Heart right ventricle (tissue), 16 donors: Measurements from ENCODE around the gene ZNF618. TPM values are rescaled to one million over a fixed set of nuclear protein-coding genes. Genes with fewer than 3 reads are reported as not detected.

Experiments used
- ATAC-seq, 8 donors: fragments of 200-7000 bp; cut with Tn5 transposase; one replicate each; pipeline ENCODE4 v1.9.1; 2020; ENCODE audit warnings: mild to moderate bottlenecking in 8 of 8, moderate library complexity in 8 of 8, moderate number of reproducible peaks in 1 of 8
- DNase-seq, 2 donors: peaks; one replicate each; pipeline ENCODE4 v3.0.0-alpha.2; 2020
- H3K27ac ChIP-seq, 10 donors: fragments of 200-600 bp; sonication (generic) in 2 of 10; one replicate each; pipeline versions ENCODE4 v1.5.0 to v1.8.0; 2020 to 2022; ENCODE audit warnings: mild to moderate bottlenecking in 3 of 10
- H3K27me3 ChIP-seq, 7 donors: fragments of 200-600 bp; one replicate each; pipeline ENCODE4 v1.8.0; 2021 to 2022; ENCODE audit warnings: mild to moderate bottlenecking in 2 of 7
- H3K36me3 ChIP-seq, 9 donors: fragments of 200-600 bp; sonication (generic) in 1 of 9; one replicate each; pipeline versions ENCODE4 v1.5.0 to v1.8.0; 2020 to 2022; ENCODE audit warnings: mild to moderate bottlenecking in 2 of 9
- H3K4me1 ChIP-seq, 9 donors: fragments of 200-600 bp; sonication (generic) in 1 of 9; one replicate each; pipeline versions ENCODE4 v1.5.0 to v1.8.0; 2020 to 2022; ENCODE audit warnings: mild to moderate bottlenecking in 4 of 9
- H3K4me3 ChIP-seq, 10 donors: fragments of 200-600 bp; sonication (generic) in 2 of 10; one replicate each; pipeline versions ENCODE4 v1.5.0 to v1.8.0; 2020 to 2022; ENCODE audit warnings: mild to moderate bottlenecking in 7 of 10, moderate library complexity in 2 of 10
- H3K9me3 ChIP-seq, 11 donors: fragments of 200-600 bp in 10 of 11; sonication (generic) in 2 of 11; one replicate each; pipeline versions ENCODE4 v1.5.0 to v1.8.0; 2013 to 2022; ENCODE audit warnings: mild to moderate bottlenecking in 2 of 11, control low read depth in 1 of 11, moderate library complexity in 1 of 11
- WGBS, 2 donors: extraction: QIAGEN DNeasy Blood & Tissue Kit; methylation state at CpG; one replicate each; pipeline ENCODE4 v1.1.7; 2013; ENCODE audit warnings: inconsistent platforms in 1 of 2; 5-methylcytosine and 5-hydroxymethylcytosine counted together
- intact Hi-C, 10 donors: fragments of 100-400 bp; cut with DNase I; formaldehyde crosslinking; loops; one replicate each; pipeline versions ENCODE4 v1.11.1 to v1.14.2; 2022
- polyA plus RNA-seq, 2 donors: library from polyadenylated mRNA; stranded (reverse); fragments of 200-250 nt; gene quantifications; one replicate each; pipeline ENCODE4 v1.2.3, GENCODE V29; 2013
- total RNA-seq, 10 donors: library from RNA; stranded (reverse); fragmentation: NEBNext Ultra II Directional in 3 of 10; extraction: Animal tissue kit (Norgen Biotek cat#: 25700) in 3 of 10; gene quantifications; one replicate each; pipeline versions ENCODE4 v1.2.1 to v1.2.4, GENCODE V29; 2021 to 2023
- TF ChIP-seq, protein P1 (sequence below), 9 donors: fragments of 200-600 bp; sonication (generic) in 2 of 9; IDR thresholded peaks; one replicate each; pipeline versions ENCODE4 v1.5.0 to v1.8.0; 2021 to 2022; ENCODE audit warnings: antibody characterized with exemption in 9 of 9, mild to moderate bottlenecking in 5 of 9, moderate library complexity in 1 of 9
- donor health status: Arrhythmogenic right ventricular cardiomyopathy.
- donor health status: ischemic (EF 13 %, LVEDD 7.1; RV severe dilation, severe dysfunction).
- donor health status: healthy with polysubstance abuse.
- donor health status: DM: no; HTN: yes; CAD: no.
- donor health status: DM: no; HTN: no; CAD: no.
- donor health status: ischemic (EF 25% LVEDD 6.9; RV normal size, moderate dysfunction).
- donor health status: ischemic (EF 25% LVEDD 5.7; RV mildly dilated, moderate dysfunction).
- donor health status: healthy.
- donor health status: DM: yes; HTN: yes; CAD: no.
- donor health status: Ischemic cardiomyopathy.
- donor health status: ischemic (EF 35%, LVEDD 5.7; RV mildly dilated, moderate dysfunction).
- donor health status: nonischemic (EF 11% LVEDD 7.7; RV severe dilation, severe dysfunction).
- donor health status: DM: yes; HTN: yes; CAD: no.
- donor health status: PGD.
- donor health status: ischemic (EF 29% LVEDD 5.4; RV normal size, mild dysfunction).
- donor health status: nonischemic (EF 23%, LVEDD 6.1; RV moderate dilation, normal function).

Gene ZNF618
- total and polyA plus RNA-seq, 12 donors: 0.59 to 2.5 (median 1.6) TPM

DNA sequence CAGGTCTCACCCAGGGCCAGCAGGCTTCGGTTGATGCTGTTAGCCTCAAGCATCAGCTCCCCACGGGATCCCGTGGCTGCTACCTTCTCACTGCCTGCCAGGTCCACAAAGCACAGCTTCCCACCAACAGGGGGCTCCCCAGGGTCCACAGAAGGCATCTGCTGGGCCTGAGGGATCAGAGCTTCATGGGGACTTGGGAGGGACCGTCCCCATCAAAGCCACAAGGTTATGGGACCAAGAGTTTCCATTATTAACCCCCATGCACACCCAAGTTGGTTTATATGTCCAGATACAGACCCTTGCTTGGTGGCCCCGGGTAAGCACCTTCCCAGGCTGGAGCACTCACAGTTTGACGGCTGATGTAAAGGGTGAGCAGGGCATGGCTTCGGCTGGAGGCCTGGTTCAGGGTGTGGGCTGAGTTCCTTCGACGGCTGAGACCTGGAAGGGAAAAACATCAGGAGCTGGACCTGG lies 220.0 kb downstream of the ZNF618 start:
- H3K4me1 ChIP-seq: peaks cover 0 to 16% (median 7%) of the 10 kb centered on the region in 9 donors
- TF ChIP-seq, protein P1, sequence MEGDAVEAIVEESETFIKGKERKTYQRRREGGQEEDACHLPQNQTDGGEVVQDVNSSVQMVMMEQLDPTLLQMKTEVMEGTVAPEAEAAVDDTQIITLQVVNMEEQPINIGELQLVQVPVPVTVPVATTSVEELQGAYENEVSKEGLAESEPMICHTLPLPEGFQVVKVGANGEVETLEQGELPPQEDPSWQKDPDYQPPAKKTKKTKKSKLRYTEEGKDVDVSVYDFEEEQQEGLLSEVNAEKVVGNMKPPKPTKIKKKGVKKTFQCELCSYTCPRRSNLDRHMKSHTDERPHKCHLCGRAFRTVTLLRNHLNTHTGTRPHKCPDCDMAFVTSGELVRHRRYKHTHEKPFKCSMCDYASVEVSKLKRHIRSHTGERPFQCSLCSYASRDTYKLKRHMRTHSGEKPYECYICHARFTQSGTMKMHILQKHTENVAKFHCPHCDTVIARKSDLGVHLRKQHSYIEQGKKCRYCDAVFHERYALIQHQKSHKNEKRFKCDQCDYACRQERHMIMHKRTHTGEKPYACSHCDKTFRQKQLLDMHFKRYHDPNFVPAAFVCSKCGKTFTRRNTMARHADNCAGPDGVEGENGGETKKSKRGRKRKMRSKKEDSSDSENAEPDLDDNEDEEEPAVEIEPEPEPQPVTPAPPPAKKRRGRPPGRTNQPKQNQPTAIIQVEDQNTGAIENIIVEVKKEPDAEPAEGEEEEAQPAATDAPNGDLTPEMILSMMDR (IDR thresholded peaks at IDR 0.05): no peak
- DNase-seq (no peak), ATAC-seq (no peak)
- H3K27ac ChIP-seq: no peak overlapping the region
- no peaks in the 10 kb centered on the region for H3K36me3 ChIP-seq
- peaks cover 4 to 53% (median 40%) of the 10 kb centered on the region in 7 donors for H3K27me3 ChIP-seq
- no peak overlapping the region for H3K4me3 ChIP-seq
- H3K9me3 ChIP-seq: no peaks in the 10 kb centered on the region
- 81 to 86% methylated on average over 9 of the region's 9 CpGs for WGBS, 2 donors
- intact Hi-C loops: loop anchor here in 1 of 10 donors (5.0 kb wide), 1 partner anchor 186 kb away; no protein-coding TSS in a partner anchor

DNA sequence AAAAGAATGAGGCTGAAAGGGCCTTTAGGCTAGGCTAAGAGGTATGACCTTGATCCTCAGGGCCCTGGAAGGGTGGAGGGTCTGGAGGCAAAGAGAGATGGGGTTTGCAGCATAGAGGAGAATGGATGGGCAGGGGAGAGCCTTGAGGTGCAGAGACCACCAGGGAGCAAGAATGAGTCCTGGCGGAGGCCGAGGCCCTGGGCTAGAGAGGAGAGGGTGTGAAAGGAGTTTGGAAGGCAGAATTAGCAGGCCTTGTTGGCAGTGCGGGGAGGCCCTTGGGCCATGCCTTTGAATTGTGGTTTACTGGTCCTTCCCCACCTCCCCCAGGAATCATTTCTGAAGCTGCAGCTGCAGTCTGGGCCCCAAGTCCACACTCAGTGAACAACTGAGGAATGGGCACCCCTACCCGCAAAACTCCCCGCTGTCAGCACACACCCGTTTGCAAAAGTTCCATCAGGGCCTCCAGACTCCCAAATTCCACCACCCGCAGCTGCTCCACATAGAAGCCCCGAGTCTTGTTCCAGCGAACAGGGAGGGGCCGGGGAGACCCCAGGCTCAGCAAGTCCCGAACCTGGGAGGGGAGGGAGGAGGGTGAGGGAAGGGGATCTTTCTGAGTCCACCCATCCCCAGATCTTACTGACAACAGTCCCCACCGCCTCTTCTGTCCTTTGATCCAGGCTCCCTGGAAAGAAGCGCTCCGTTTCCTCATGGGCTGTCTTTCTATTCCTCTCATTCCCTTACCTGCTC lies 220.9 kb downstream of the ZNF618 start:
- Histone ChIP-seq H3K9me3 (peaks cover 0 to 8% (median 0%) of the 10 kb centered on the region in 11 donors), H3K4me3 (no peak overlapping the region), H3K36me3 (no peaks in the 10 kb centered on the region), H3K4me1 (peaks cover 0 to 16% (median 7%) of the 10 kb centered on the region in 9 donors), H3K27me3 (peaks cover 4 to 49% (median 40%) of the 10 kb centered on the region in 7 donors), H3K27ac (no peak overlapping the region)
- 74 to 81% methylated on average over 14 of the region's 14 CpGs for WGBS, 2 donors
- ATAC-seq: no peak
- no peak for DNase-seq
- intact Hi-C loops: loop anchor here in 1 of 10 donors (5.0 kb wide), 1 partner anchor 185 kb away; no protein-coding TSS in a partner anchor
- TF ChIP-seq, protein P1 (IDR thresholded peaks at IDR 0.05): no peak

DNA sequence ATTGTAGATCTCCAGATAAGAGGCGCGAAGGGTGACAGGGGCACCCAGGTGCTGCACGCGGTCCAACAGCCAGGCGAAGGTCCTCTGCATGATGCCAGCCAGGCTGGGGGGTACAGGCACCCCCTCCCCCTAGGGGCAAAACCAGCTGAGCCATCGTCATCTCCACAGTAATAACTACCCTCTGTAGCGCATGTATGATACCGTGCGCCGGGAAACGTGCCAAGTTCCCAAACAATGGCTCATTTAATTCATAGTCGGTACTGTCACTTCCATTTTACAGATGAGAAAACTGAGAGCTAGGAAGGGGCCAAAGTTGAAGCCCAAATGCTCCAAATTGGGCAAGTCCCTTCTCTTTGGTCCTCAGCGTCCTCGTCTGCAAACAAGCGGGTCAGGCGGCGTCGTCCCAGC lies 221.5 kb downstream of the ZNF618 start:
- ATAC-seq (no peak), DNase-seq (no peak)
- TF ChIP-seq, protein P1 (IDR thresholded peaks at IDR 0.05): no peak
- peaks cover 4 to 47% (median 40%) of the 10 kb centered on the region in 7 donors for H3K27me3 ChIP-seq
- no peak overlapping the region for H3K27ac ChIP-seq
- WGBS, 2 donors: 17 to 20% methylated on average over 18 of the region's 18 CpGs
- H3K9me3 ChIP-seq: peaks cover 0 to 13% (median 0%) of the 10 kb centered on the region in 11 donors
- intact Hi-C loops: loop anchor here in 1 of 10 donors (5.0 kb wide), 1 partner anchor 185 kb away; no protein-coding TSS in a partner anchor
- peak overlapping the region in 9 of 10 donors; percentile 35 to 55 (median 46) for H3K4me3 ChIP-seq
- H3K4me1 ChIP-seq: peaks cover 0 to 16% (median 7%) of the 10 kb centered on the region in 9 donors
- H3K36me3 ChIP-seq: no peaks in the 10 kb centered on the region

- Histone ChIP-seq H3K9me3 (peaks cover 0 to 14% (median 0%) of the 10 kb centered on the region in 11 donors), H3K27ac (no peak overlapping the region), H3K27me3 (peaks cover 4 to 44% (median 40%) of the 10 kb centered on the region in 7 donors), H3K4me1 (peaks cover 0 to 16% (median 7%) of the 10 kb centered on the region in 9 donors), H3K4me3 (peak overlapping the region in 9 of 10 donors; percentile 35 to 55 (median 46)), H3K36me3 (no peaks in the 10 kb centered on the region)
- intact Hi-C loops: loop anchor here in 1 of 10 donors (5.0 kb wide), 1 partner anchor 184 kb away; no protein-coding TSS in a partner anchor
- TF ChIP-seq, protein P1 (IDR thresholded peaks at IDR 0.05): no peak
- ATAC-seq: peak; percentile 39 to 79 (median 57)
- WGBS, 2 donors: 3 to 4% methylated on average over 61 to 77 of the region's 77 CpGs
- DNase-seq: peak in 1 of 2 donors; percentile 39
These were observed 222.2 kb downstream of the ZNF618 start for GRCh38 chr9:114098021-114098935.
